ENCODE measurements around the gene WDR1. TPM values are rescaled to one million over a fixed set of nuclear protein-coding genes. Genes with fewer than 3 reads are reported as not detected.

Gene WDR1
- total RNA-seq, 4 donors from 2014 or later, result 161 to 517 (median 173) TPM

DNA sequence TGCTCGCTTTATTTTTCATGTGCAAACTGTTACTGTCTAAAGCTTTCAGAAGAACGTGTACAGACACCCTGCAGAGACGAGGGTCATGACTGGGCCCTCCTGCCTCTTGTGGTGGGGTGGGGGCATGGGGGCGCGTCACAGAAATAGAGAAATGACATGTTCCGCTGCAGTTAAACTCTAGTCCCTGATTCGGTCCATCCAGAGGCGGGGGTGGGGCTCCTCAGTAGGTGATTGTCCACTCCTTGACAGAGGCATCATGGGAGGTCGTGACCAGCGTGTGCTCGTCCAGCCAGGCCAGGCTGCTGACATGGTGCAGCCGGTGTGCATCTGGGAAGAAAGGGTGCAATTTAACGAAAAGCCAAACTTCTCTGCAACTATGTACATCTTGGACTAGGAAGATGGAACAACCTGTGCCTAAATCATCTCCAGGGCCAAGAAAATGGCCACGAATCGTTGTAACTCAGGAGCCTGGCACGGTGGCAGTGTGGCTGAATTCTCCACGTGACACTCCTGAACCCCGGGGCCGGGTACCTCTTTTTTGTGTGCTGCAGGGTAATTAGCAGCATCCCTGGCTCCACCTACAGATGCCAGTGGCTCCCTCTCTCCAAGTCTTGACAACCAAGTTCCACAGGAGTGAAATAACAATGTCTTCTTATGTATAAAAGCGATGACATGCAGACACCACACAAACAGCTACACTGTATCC is 41.3 kb downstream of the WDR1 start:
- Histone ChIP-seq H3K4me3 (no peak overlapping the region), H3K27ac (no peak overlapping the region), H3K9me3 (no peaks in the 10 kb centered on the region), H3K36me3 (no peaks in the 10 kb centered on the region), H3K27me3 (no peaks in the 10 kb centered on the region), H3K4me1 (no peaks in the 10 kb centered on the region)
- intact Hi-C loops (cut with DNase I; ENCODE audit: low total_unique reads), result no loop called here
- peak; percentile 16 to 25 for DNase-seq
- TF ChIP-seq POLR2A (IDR thresholded peaks at IDR 0.05) (no peak), CTCF (IDR thresholded peaks at IDR 0.05) (no peak)

DNA sequence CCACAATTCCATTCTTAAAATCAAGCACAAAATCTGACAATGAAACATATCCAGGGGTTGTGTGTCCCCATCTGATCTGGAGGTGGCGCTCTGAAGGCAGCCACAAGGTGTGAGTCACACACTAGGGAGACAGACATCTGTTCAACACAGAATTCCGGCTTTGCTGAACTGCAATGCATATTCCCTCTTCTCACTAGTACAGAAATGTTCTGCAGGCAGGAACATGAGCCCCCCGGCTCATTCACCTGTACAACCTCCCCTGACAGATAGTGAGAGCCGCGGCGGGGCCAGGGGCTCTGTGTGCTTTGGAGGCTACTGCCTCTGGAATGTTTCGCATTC is 41.9 kb downstream of the WDR1 start:
- H3K4me3 ChIP-seq, result no peak overlapping the region
- no peaks in the 10 kb centered on the region for H3K4me1 ChIP-seq
- TF ChIP-seq CTCF (IDR thresholded peaks at IDR 0.05) (peak in 1 of 4 experiments; percentile 17), POLR2A (IDR thresholded peaks at IDR 0.05) (no peak)
- intact Hi-C loops (cut with DNase I; ENCODE audit: low total_unique reads), result no loop called here
- no peaks in the 10 kb centered on the region for H3K36me3 ChIP-seq
- DNase-seq, result peak in 1 of 2 donors; percentile 15
- no peaks in the 10 kb centered on the region for H3K27me3 ChIP-seq
- no peaks in the 10 kb centered on the region for H3K9me3 ChIP-seq
- no peak overlapping the region for H3K27ac ChIP-seq

- no peak overlapping the region for H3K27ac ChIP-seq
- H3K36me3 ChIP-seq, result no peaks in the 10 kb centered on the region
- intact Hi-C loops (cut with DNase I; ENCODE audit: low total_unique reads), result no loop called here
- H3K27me3 ChIP-seq, result no peaks in the 10 kb centered on the region
- peak in 1 of 2 donors; percentile 7 for DNase-seq
- H3K9me3 ChIP-seq, result no peaks in the 10 kb centered on the region
- no peak overlapping the region for H3K4me3 ChIP-seq
- TF ChIP-seq POLR2A (IDR thresholded peaks at IDR 0.05), result no peak
- no peak for TF ChIP-seq CTCF (IDR thresholded peaks at IDR 0.05)
- H3K4me1 ChIP-seq, result no peaks in the 10 kb centered on the region
Measured at GRCh38 chr4:10074076-10074766, 42.4 kb downstream of the WDR1 start.

DNA sequence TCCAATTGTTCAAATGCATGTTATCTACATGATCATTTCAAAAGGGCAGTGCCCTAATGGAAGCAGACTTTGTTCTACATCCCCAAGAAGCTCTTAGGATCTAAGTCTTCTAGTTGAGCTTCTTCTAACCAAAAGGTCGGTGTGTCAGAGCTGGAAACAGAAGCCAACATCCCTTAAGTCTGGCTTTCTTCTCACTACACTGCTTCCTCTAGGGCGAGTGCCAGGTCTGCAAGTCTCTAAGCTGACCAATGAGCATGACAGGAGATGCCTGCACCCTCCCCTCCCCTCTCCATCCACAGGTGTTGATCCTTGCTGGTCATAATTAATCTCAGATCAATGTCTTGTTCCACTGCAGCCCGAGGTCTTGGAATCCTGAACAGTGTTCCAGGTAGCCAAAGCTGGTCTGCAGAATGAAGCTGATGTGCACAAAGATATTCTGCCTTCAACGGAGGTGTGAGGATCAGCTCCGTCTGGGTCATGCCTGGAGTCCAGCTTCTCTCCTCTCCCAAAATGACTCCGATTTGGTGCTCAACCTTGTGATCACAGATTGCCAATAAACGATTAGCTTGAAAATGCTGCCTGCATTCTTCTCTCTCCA is 44.1 kb downstream of the WDR1 start:
- intact Hi-C loops (cut with DNase I; ENCODE audit: low total_unique reads), result no loop called here
- H3K27me3 ChIP-seq, result no peaks in the 10 kb centered on the region
- H3K36me3 ChIP-seq, result no peaks in the 10 kb centered on the region
- TF ChIP-seq CTCF (IDR thresholded peaks at IDR 0.05) (no peak), POLR2A (IDR thresholded peaks at IDR 0.05) (no peak)
- DNase-seq, result no peak
- no peaks in the 10 kb centered on the region for H3K4me1 ChIP-seq
- no peaks in the 10 kb centered on the region for H3K9me3 ChIP-seq
- no peak overlapping the region for H3K4me3 ChIP-seq
- no peak overlapping the region for H3K27ac ChIP-seq

DNA sequence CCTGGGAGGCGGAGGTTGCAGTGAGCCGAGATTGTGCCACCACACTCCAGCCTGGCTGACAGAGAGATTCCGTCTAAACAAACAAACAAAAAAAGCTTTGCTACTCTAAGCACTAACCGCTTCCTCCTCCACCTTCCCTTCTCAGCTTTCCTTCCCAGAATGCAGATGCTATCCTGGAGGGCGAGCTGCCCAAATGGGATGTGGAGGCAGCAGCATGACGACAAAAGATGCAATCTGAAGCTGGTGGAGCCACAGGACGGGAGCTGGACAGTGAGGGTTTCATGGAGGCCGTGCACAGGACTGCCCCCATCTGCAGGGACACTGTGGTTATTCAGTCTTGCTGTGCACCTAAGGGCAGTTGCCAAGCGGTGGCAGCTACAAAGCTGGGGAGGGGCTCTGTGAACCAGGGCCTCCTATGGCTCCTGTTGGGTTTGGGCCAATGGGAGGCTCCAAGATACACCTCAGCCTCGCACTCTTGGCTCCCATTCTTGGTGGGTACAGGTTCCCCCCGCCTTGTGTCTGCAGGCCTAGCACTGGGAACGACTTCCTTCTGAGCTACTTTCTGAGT is 47.4 kb downstream of the WDR1 start:
- H3K4me3 ChIP-seq, result no peak overlapping the region
- H3K4me1 ChIP-seq, result no peaks in the 10 kb centered on the region
- no peak for TF ChIP-seq POLR2A (IDR thresholded peaks at IDR 0.05)
- TF ChIP-seq CTCF (IDR thresholded peaks at IDR 0.05), result no peak
- DNase-seq, result no peak
- intact Hi-C loops (cut with DNase I; ENCODE audit: low total_unique reads), result no loop called here
- no peaks in the 10 kb centered on the region for H3K36me3 ChIP-seq
- no peak overlapping the region for H3K27ac ChIP-seq
- no peaks in the 10 kb centered on the region for H3K9me3 ChIP-seq
- H3K27me3 ChIP-seq, result no peaks in the 10 kb centered on the region
